K562 (cell line): ENCODE results near the gene SRL. TPM values are rescaled to one million over a fixed set of nuclear protein-coding genes. Genes with fewer than 3 reads are reported as not detected.
A peak's percentile ranks its signal among the peaks of the same experiment; 100 is the strongest.

Experiments used
- AFF1 ChIP-seq, 2 experiments: fragments of 450-650 bp; IDR thresholded peaks; 2 replicates each; pipeline ENCODE4 v1.6.1; 2018; ENCODE audit warnings: mild to moderate bottlenecking in 2 of 2, low read depth in 1 of 2; ENCODE audit not compliant: partially characterized antibody in 2 of 2
- HIVEP1 ChIP-seq: fragments of 250-450 bp; sonication (Bioruptor Pico); IDR thresholded peaks from 2 replicates; pipeline ENCODE4 v1.4.0; 2020; ENCODE audit warnings: mild to moderate bottlenecking
- KAT7 ChIP-seq: sonication (generic); formaldehyde crosslinking; IDR thresholded peaks from 2 replicates; pipeline ENCODE4 v1.8.0; 2022; ENCODE audit warnings: missing genetic modification reagents, mild to moderate bottlenecking, borderline replicate concordance
- SRSF9 ChIP-seq: fragments of 200-400 bp; formaldehyde crosslinking; IDR thresholded peaks from 2 replicates; pipeline ENCODE4 v1.6.1; 2017; ENCODE audit warnings: low read depth, low read length, borderline replicate concordance
- TRIM24 ChIP-seq, 2 experiments: fragments of 450-650 bp; IDR thresholded peaks; 2 replicates each; pipeline ENCODE4 v1.6.1; 2016
- ZFP30 ChIP-seq: fragments of 250-450 bp; sonication (Bioruptor Pico); IDR thresholded peaks from 2 replicates; pipeline ENCODE4 v1.8.0; 2022; ENCODE audit warnings: moderate library complexity, mild to moderate bottlenecking, inconsistent platforms, borderline replicate concordance
- polyA plus RNA-seq, 8 experiments: library from polyadenylated mRNA; depleted of rRNA in 4 of 8; stranded (reverse) in 5 of 8; unstranded in 3 of 8; fragments of >200 nt; fragmentation: Nextera tagmentation in 2 of 8; fragmentation: Illumina TruSeq in 1 of 8; extraction: Ambion mirVana in 2 of 8; extraction: Trizol in 1 of 8; gene quantifications; 2 replicates each; pipeline versions ENCODE4 v1.2.1 to v1.2.3, GENCODE V29; 2011 to 2014; ENCODE audit warnings: inconsistent platforms in 1 of 8, missing spikeins in 1 of 8
- total RNA-seq, 7 experiments: library from RNA; depleted of rRNA in 6 of 7; stranded (reverse); fragments of >200 nt in 6 of 7; fragmentation: Illumina TruSeq in 2 of 7; extraction: Trizol in 2 of 7; gene quantifications; 2 replicates each; pipeline versions ENCODE4 v1.2.1 to v1.2.3, GENCODE V29; 2011 to 2021; ENCODE audit warnings: low replicate concordance in 1 of 7

The SRL gene
- total and polyA plus RNA-seq, 9 of the 15 experiments (the other 6 are each of a cell fraction or from before 2014, with no cell fraction given): 0.01 TPM; not detected in 8

- TF ChIP-seq AFF1 (IDR thresholded peaks at IDR 0.05; ENCODE audit: low read depth in 1 of 2, partially characterized antibody in 2 of 2) (peak in 1 of 2 experiments; percentile 26), ZFP30 (CRISPR knock-in tag) (no peak), KAT7 (CRISPR knock-in tag) (no peak; the same call in 1 of the 2 replicates), HIVEP1 (CRISPR knock-in tag) (no peak), SRSF9 (no peak), TRIM24 (IDR thresholded peaks at IDR 0.05) (no peak)
- TF ChIP-seq, all 486 proteins: peak for 141
Measured at GRCh38 chr16:4183237-4184037, 58.4 kb downstream of the SRL start (continued).
